Measurements from ENCODE around the gene LRP5.
"Not testable (repeated sequence)": the region's sequence is repeated elsewhere in the genome, so short reads cannot be mapped to it uniquely, and the experiment has no call there.

The LRP5 gene

GRCh38 chr11:68424981-68425865, 112.8 kb downstream of the LRP5 start:
- no peak for DNase-seq

DNA sequence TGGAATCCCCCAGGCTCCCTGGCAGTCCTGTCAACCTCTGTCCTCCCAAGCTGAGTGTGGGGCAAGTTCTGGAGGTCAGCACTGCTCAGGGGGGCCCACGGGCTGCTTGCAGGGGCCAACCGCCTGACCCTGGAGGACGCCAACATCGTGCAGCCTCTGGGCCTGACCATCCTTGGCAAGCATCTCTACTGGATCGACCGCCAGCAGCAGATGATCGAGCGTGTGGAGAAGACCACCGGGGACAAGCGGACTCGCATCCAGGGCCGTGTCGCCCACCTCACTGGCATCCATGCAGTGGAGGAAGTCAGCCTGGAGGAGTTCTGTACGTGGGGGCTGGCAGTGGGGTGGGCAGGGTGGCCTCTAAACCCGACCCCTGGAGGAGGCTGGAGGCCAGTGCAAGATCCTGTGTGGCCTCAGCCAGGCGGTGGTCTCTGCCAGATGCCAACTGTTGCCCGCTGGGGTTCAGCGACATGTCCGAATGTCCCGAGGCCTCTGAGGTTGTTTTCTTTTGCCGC, 113.5 kb downstream of the LRP5 start:
- no peak for DNase-seq

DNA sequence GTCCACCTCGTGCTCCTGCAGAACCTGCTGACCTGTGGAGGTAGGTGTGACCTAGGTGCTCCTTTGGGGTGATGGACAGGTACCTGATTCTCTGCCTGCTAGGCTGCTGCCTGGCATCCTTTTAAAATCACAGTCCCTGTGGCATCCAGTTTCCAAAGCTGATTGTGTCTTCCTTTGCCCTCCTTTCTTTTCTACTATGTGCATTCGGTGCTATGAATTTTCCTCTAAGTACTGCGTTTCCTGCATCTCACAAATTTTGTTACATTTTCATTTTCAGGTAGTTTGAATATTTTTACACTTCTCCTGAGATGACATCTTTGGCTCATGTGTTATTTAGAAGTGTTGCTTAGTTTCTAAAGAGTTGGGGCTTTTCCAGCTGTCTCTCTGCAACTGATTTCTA, 117.3 kb downstream of the LRP5 start:
- DNase-seq = no peak

DNA sequence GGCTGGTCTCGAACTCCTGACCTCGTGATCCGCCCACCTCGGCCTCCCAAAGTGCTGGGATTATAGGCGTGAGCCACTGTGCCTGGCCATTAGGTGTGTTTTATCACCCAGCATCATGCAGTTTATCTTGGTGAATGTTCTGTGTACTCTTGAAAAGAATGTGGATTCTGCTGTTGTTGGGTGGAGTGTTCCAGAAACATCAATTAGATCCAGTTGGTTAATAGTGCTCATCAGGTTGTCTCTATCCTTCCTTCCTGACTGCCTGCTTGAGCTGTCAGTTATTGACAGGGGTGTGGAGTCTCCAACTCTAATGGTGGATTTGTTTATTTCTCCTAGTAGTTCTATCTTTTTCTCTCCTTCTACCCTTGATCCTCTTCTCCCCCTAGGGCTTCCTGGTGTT, 118.0 kb downstream of the LRP5 start:
- no peak for DNase-seq

DNA sequence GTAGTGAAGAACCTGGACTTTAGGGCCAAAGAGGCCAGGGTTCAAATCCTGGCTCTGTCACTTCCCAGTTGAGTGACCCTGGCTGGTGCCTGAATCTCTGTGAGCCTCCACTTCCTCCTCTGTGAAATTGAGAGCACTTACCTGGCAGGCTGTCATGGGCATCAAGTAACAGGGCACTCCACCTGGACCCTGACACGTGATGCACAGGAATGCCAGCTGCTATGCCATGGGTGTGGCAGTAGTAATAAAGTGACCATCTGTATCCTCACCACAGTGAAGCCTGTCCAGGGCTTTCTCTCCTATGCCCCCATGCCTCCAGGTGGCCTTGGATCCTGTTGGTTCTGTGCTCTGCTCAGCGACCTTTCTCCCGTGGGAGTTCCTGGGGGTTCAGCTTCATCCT, 118.4 kb downstream of the LRP5 start:
- DNase-seq = no peak

- DNase-seq = no peak
These were observed 119.7 kb downstream of the LRP5 start for GRCh38 chr11:68431984-68432645.

GRCh38 chr11:68432874-68433273, 120.5 kb downstream of the LRP5 start:
- no peak for DNase-seq

GRCh38 chr11:68433541-68433940, 121.2 kb downstream of the LRP5 start:
- DNase-seq = no peak

DNA sequence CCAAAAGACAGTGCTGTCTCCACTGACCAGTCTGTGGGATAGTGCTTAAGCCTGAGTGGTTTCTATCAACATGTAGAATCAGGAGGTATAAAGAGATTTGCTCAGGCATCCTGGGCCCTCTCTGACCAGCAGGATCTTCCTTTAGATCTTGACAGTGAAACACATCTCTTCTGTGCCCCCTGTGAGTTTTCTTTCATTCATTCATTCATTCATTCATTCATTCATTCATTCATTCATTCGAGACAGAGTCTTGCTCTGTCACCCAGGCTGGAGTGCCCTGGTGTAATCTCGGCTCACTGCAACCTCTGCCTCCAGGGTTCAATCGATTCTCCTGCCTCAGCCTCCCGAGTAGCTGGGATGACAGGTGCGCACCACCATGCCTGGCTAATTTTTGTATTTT, 121.8 kb downstream of the LRP5 start:
- not testable (repeated sequence) for DNase-seq

- no peak for DNase-seq
These were observed 123.9 kb downstream of the LRP5 start for GRCh38 chr11:68436162-68436888.

DNA sequence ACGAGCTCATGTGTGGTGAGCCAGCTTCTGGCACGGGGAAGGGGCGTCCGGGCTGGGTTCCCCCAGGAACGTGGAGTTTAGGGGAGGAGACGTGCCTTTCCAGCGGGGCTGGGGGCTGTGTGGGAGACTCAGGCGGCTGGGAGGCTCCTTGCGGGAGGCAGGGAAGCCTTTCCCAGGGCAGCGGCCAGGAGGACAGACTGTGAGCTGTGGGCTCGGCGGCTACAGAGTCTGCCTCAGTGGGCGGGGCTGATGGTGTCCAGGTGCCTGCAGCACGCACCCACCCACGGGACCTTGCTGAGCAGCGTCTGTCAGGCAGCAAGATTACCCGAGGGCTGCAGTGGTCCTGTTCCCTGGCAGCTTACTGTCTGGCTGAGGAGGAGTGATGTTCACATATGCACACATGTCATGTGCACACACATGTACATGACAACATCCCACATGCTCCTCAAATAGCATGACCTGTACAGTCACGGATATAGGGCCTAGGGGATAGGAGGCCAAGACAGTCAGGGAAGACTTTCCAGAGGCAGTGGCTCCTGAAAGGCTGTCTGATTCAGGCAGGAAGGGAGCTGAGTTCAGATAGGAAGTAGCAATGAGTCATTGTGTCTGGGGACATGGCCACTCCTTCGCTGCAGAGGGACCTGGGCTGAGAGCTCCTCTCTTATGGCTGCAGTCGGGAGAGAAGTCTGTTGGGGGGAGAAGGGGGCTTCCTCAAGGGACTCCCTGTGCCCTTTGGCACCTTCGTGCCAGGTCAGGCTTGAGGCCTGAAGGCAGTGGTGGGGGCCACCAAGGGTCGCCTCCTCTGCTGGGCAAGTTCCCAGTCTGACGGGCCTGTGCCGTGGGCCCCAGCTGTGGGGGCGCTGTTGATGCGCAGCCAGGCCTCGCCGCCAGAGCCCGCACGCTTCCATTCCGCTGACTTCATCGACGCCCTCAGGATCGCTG, 124.9 kb downstream of the LRP5 start:
- peak; percentile 74 for DNase-seq

DNA sequence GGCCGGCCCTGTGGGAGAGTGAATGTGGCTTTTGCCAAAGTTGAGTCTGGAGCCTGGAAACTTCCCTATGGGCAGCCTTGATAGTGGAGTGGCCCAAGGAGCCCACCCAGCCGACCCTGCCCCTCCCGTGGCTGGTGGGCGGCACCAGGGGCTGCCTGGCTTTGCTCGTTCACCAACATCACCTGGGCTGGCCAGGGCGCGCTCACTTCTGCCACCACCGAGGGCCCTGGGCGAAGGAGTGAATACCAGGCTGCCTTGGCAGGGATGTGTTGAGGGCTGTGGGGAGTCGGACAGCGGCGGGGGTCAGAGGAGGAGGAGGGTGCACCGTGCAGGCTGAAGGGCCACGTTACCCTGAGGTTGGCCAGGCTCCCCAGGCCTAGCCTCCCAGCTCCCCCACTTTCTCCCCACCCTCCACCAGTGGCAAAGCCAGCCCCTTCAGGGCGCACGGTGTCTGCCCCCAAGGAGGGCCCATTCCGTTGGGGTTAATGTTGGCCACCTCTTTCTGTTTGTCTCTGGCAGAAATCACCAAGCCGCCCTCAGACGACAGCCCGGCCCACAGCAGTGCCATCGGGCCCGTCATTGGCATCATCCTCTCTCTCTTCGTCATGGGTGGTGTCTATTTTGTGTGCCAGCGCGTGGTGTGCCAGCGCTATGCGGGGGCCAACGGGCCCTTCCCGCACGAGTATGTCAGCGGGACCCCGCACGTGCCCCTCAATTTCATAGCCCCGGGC, 125.7 kb downstream of the LRP5 start:
- DNase-seq = no peak

DNA sequence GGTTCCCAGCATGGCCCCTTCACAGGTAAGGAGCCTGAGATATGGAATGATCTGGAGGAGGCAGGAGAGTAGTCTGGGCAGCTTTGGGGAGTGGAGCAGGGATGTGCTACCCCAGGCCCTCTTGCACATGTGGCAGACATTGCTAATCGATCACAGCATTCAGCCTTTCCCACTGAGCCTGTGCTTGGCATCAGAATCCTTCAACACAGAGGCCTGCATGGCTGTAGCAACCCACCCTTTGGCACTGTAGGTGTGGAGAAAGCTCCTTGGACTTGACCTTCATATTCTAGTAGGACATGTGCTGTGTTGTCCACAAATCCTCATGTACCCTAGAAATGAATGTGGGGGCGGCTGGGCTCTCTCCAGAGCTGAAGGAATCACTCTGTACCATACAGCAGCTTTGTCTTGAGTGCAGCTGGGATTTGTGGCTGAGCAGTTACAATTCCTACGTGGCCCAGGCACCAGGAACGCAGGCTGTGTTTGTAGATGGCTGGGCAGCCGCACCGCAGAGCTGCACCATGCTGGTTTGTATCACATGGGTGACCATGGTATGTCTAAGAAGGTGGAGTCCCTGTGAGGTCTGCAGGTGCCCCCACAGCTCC, 126.4 kb downstream of the LRP5 start:
- DNase-seq = no peak

DNA sequence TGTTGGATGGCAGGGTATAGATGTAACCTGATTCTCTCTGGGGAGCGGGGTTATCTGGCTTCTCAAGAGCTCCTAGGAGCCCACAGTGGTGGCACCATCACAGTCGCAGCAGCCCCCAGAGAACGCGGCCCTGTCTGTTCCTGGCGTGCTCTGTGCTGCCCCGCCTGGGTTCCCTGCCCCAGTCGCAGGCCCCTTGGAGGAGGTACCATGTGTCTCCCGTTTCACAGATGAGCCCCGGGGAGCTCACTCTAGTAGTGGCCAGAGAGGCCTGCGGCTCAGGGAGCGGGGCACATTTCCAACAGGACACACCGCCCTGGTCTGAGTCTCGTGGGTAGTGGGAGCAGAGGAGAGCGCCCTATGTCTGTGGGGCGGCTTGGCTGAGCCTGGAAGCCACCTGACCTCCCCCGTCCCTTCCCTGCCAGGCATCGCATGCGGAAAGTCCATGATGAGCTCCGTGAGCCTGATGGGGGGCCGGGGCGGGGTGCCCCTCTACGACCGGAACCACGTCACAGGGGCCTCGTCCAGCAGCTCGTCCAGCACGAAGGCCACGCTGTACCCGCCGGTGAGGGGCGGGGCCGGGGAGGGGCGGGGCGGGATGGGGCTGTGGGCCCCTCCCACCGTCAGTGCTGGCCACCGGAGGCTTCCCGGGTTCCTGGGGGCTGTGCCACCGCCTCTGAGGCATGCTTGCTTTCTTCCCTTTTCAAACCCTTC, 127.1 kb downstream of the LRP5 start:
- DNase-seq = no peak

GRCh38 chr11:68440224-68440623, 127.8 kb downstream of the LRP5 start:
- no peak for DNase-seq

DNA sequence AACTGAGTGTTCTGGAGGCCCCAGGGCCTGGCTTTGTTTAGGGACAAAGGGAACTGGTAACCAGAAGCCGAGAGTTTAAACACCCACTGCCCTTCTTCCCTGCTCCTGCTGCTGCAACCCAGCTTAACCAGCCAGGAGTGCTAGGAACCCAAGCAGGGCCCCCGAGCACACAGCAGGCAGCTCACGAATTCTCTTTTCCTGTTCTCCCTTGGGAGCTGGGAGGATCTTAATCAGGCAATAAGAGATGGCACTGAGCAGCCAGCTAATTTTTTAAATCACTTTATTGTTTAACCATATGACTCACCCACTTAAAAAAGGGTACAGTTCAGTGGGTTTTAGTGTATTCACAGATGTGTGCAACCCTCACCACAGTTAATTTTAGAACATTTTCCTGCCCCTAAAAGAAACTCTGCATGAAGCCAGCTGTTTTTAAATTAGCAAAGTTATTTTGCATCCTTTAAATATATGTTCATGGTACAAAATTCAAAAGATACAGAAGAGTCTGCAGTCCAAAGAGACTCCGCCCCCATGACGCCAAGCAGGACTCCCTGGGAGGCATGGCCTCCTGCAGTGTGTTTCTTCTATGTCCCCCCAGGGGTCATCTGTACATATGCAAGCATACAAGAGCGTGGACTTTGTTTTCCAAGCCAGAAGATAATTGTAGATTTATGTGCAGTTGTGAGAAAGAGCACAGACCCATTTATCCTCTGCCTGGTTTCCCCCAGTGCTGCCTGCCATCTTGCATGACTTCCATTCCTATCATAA, 129.3 kb downstream of the LRP5 start:
- DNase-seq = no peak

- DNase-seq = no peak
These were observed 130.0 kb downstream of the LRP5 start for GRCh38 chr11:68442433-68442832.

DNA sequence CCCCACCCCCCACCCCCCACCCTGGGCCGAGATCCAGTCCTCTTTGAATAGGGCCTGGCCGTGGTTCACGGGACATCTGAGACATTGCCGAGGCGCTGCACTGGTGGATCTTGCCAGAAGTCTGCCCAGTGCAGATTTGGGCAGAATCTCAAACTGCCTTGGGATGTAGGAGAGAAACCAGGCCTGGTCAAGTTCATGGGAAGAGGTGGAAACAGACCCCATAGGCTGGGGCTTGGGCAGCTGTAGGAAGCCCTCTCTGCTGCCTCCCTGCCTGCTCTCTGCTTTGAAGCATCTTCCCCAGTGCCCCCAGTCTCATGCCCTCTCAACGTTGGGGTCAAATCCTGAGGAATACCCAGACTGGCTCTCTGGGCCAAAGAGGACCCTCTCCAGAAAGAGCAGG, 132.2 kb downstream of the LRP5 start:
- DNase-seq = no peak

- DNase-seq = no peak
These were observed 133.2 kb downstream of the LRP5 start for GRCh38 chr11:68445531-68446035.

All from suppressor macrophage treated with lipopolysaccharide for 4 hours (primary cell).